HepG2 (cell line): ENCODE data around the gene GRAMD1B. TPM values are rescaled to one million over a fixed set of nuclear protein-coding genes. Genes with fewer than 3 reads are reported as not detected.

Experiments
- ATAC-seq: fragments of 200-7000 bp; cut with Tn5 transposase; 3 replicates; pipeline ENCODE4 v1.9.1; 2020; ENCODE audit warnings: mild to moderate bottlenecking, moderate library complexity
- BruUV-seq: library from RNA; stranded (reverse); fragments of 400-500 nt; replicated peaks from 2 replicates; lab custom pipeline; 2021; lab: Mats Ljungman, UMichigan
- CTCF ChIA-PET: fragments of 300-600 bp; formaldehyde crosslinking; extraction: SDS; loops from one replicate; lab custom pipeline; 2021; ENCODE audit warnings: low total read pairs, inconsistent platforms, low intra/inter-chr PET ratio; lab: Yijun Ruan, JAX
- POLR2A ChIA-PET: fragments of 350-600 bp; sonication (Branson Sonifier 250); formaldehyde crosslinking; loops from one replicate; lab custom pipeline; 2020; ENCODE audit warnings: antibody characterized with exemption, inconsistent platforms; lab: Yijun Ruan, JAX
- DNase-seq: peaks from one replicate; pipeline ENCODE4 v3.0.0-alpha.2; 2015; ENCODE audit warnings: low spot score
- FAIRE-seq: peaks from 3 replicates; lab custom pipeline; 2011; peaks lifted over from hg19 to GRCh38; lab: Jason Lieb, UNC
- H2AFZ ChIP-seq: one replicate; pipeline ENCODE4 v1.6.1; 2011; ENCODE audit warnings: low read length, inconsistent platforms
- H3K27ac ChIP-seq: fragments of 300-600 bp; 3 replicates; pipeline ENCODE4 v1.8.0; 2011; ENCODE audit warnings: mixed run types, mild to moderate bottlenecking, mixed read lengths, low read length, inconsistent platforms; ENCODE audit not compliant: insufficient read depth; ENCODE audit errors: extremely low read length
- H3K27me3 ChIP-seq, 2 experiments: fragments of 200-600 bp in 1 of 2; 2 replicates in 1 of 2; 3 replicates in 1 of 2; pipeline versions ENCODE4 v1.6.0 to v1.8.0; 2011; ENCODE audit warnings: low read length in 2 of 2, mild to moderate bottlenecking in 2 of 2, moderate library complexity in 2 of 2, inconsistent platforms in 1 of 2; ENCODE audit not compliant: insufficient read depth in 2 of 2, control insufficient read depth in 1 of 2
- H3K36me3 ChIP-seq, 2 experiments: fragments of 200-600 bp in 1 of 2; replicated peaks in 1 of 2; 2 replicates in 1 of 2; 3 replicates in 1 of 2; pipeline versions ENCODE4 v1.5.1 to v1.8.0; 2011; ENCODE audit warnings: low read length in 2 of 2, inconsistent platforms in 1 of 2; ENCODE audit not compliant: insufficient read depth in 2 of 2, control insufficient read depth in 1 of 2
- H3K4me1 ChIP-seq: 2 replicates; pipeline ENCODE4 v1.5.1; 2012; ENCODE audit warnings: low read length, inconsistent platforms; ENCODE audit not compliant: insufficient read depth
- H3K4me2 ChIP-seq: 2 replicates; pipeline ENCODE4 v1.6.0; 2011; ENCODE audit warnings: low read depth, low read length, inconsistent platforms
- H3K4me3 ChIP-seq, 3 experiments: fragments of 200-600 bp in 1 of 3; sonication (generic), shearing (Covaris generic) in 1 of 3; replicated peaks in 1 of 3; 2 replicates each; pipeline ENCODE4 v1.5.1; 2011 to 2016; ENCODE audit warnings: low read length in 3 of 3, inconsistent platforms in 2 of 3, low read depth in 2 of 3, mild to moderate bottlenecking in 2 of 3, control low read depth in 1 of 3, mixed read lengths in 1 of 3; ENCODE audit not compliant: insufficient read depth in 1 of 3
- H3K79me2 ChIP-seq: one replicate; pipeline ENCODE4 v1.6.1; 2011; ENCODE audit warnings: low read length, inconsistent platforms; ENCODE audit not compliant: insufficient read depth
- H3K9ac ChIP-seq: 2 replicates; pipeline ENCODE4 v1.6.0; 2011; ENCODE audit warnings: mild to moderate bottlenecking, low read depth, low read length, inconsistent platforms; ENCODE audit not compliant: insufficient read depth
- H3K9me3 ChIP-seq: 2 replicates; pipeline ENCODE4 v1.5.1; 2012; ENCODE audit warnings: mild to moderate bottlenecking, low read length
- H4K20me1 ChIP-seq: 2 replicates; pipeline ENCODE4 v1.6.0; 2011; ENCODE audit warnings: inconsistent platforms, mild to moderate bottlenecking, low read length, moderate library complexity; ENCODE audit not compliant: insufficient read depth
- E2F5 ChIP-seq: sonication (generic); formaldehyde crosslinking; conservative IDR thresholded peaks from 2 replicates; pipeline ENCODE4 v1.4.0; 2020; ENCODE audit warnings: missing genetic modification reagents
- FOSL1 ChIP-seq: sonication (generic); formaldehyde crosslinking; IDR thresholded peaks from 2 replicates; pipeline ENCODE4 v1.9.0; 2021; ENCODE audit warnings: missing genetic modification reagents, borderline replicate concordance
- FOXK2 ChIP-seq: fragments of 450-650 bp; IDR thresholded peaks from 2 replicates; pipeline ENCODE4 v1.6.1; 2016
- KAT8 ChIP-seq: IDR thresholded peaks from 2 replicates; pipeline ENCODE4 v1.6.1; 2016; ENCODE audit warnings: missing genetic modification reagents, missing compliant biosample characterization
- KMT2A ChIP-seq: sonication (generic); formaldehyde crosslinking; IDR thresholded peaks from 2 replicates; pipeline ENCODE4 v1.4.0; 2020; ENCODE audit warnings: missing genetic modification reagents
- PHB2 ChIP-seq: fragments of 450-650 bp; IDR thresholded peaks from 2 replicates; pipeline ENCODE4 v1.6.1; 2018; ENCODE audit not compliant: partially characterized antibody
- POLR2AphosphoS2 ChIP-seq: IDR thresholded peaks from 2 replicates; pipeline ENCODE4 v1.6.1; 2011; ENCODE audit warnings: low read depth, low read length, improper control_type of control experiment
- RNF2 ChIP-seq: fragments of 450-650 bp; conservative IDR thresholded peaks from 2 replicates; pipeline ENCODE4 v1.6.1; 2016; ENCODE audit warnings: low read depth
- RORA ChIP-seq: sonication (generic); formaldehyde crosslinking; IDR thresholded peaks from 2 replicates; pipeline ENCODE4 v1.5.0; 2020; ENCODE audit warnings: mild to moderate bottlenecking, missing genetic modification reagents, moderate library complexity
- SMC3 ChIP-seq: IDR thresholded peaks from 2 replicates; pipeline ENCODE4 v1.6.1; 2011; ENCODE audit warnings: low read length, improper control_type of control experiment
- SRF ChIP-seq: IDR thresholded peaks from 2 replicates; pipeline ENCODE4 v1.6.1; 2011; ENCODE audit warnings: mild to moderate bottlenecking, low read depth, low read length, moderate library complexity
- XBP1 ChIP-seq: sonication (generic); formaldehyde crosslinking; IDR thresholded peaks from 2 replicates; pipeline ENCODE4 v1.5.0; 2020; ENCODE audit warnings: missing genetic modification reagents
- ZNF253 ChIP-seq: sonication (generic); formaldehyde crosslinking; IDR thresholded peaks from 2 replicates; pipeline ENCODE4 v1.8.0; 2022; ENCODE audit warnings: mild to moderate bottlenecking, missing genetic modification reagents, borderline replicate concordance
- ZNF615 ChIP-seq: sonication (generic); formaldehyde crosslinking; IDR thresholded peaks from 2 replicates; pipeline ENCODE4 v1.5.0; 2020; ENCODE audit warnings: mild to moderate bottlenecking, missing genetic modification reagents, borderline replicate concordance
- ZNF816 ChIP-seq: sonication (generic); formaldehyde crosslinking; IDR thresholded peaks from 2 replicates; pipeline ENCODE4 v1.8.0; 2022; ENCODE audit warnings: missing genetic modification reagents, mild to moderate bottlenecking, borderline replicate concordance
- WGBS: methylation state at CpG from one replicate; pipeline ENCODE4 v1.1.6; 2017; ENCODE audit warnings: low lambda C conversion rate; 5-methylcytosine and 5-hydroxymethylcytosine counted together
- in situ Hi-C: cut with HindIII; loops from 2 replicates; pipeline ENCODE4 v1.10.0; 2017; ENCODE audit warnings: low pct_unique_long_range_greater_than_20kb; ENCODE audit not compliant: extremely low pct_ligation_motif_present
- intact Hi-C: fragments of 100-400 bp; cut with micrococcal nuclease; formaldehyde crosslinking; loops from one replicate; pipeline ENCODE4 v1.10.0; 2022; ENCODE audit not compliant: unreplicated experiment
- polyA plus RNA-seq, 8 experiments: library from polyadenylated mRNA; depleted of rRNA in 3 of 8; stranded (reverse) in 7 of 8; unstranded in 1 of 8; fragments of >200 nt; fragmentation: Illumina TruSeq in 4 of 8; extraction: Trizol in 4 of 8; gene quantifications; 2 replicates each; pipeline versions ENCODE4 v1.2.1 to v1.2.3, GENCODE V29; 2011 to 2016; ENCODE audit warnings: low read depth in 4 of 8, missing spikeins in 1 of 8, mixed read lengths in 1 of 8; ENCODE audit not compliant: insufficient read depth in 1 of 8
- total RNA-seq, 5 experiments: library from RNA; depleted of rRNA; stranded (reverse); fragments of >200 nt; fragmentation: Illumina TruSeq; extraction: Trizol; gene quantifications; 2 replicates each; pipeline ENCODE4 v1.2.3, GENCODE V29; 2016; ENCODE audit warnings: low read depth in 1 of 5
- TF ChIP-seq, protein P1 (sequence below): sonication (generic); formaldehyde crosslinking; IDR thresholded peaks from 2 replicates; pipeline ENCODE4 v1.8.1; 2023; ENCODE audit warnings: mild to moderate bottlenecking, inconsistent platforms, moderate library complexity, missing genetic modification reagents, borderline replicate concordance
- TF ChIP-seq, protein P2 (sequence below): sonication (generic); formaldehyde crosslinking; IDR thresholded peaks from 2 replicates; pipeline ENCODE4 v1.8.1; 2022; ENCODE audit warnings: low read depth, mild to moderate bottlenecking, missing genetic modification reagents
- TF ChIP-seq, protein P3 (sequence below): sonication (generic); formaldehyde crosslinking; IDR thresholded peaks from 2 replicates; pipeline ENCODE4 v1.4.0; 2020; ENCODE audit warnings: missing genetic modification reagents, borderline replicate concordance
- TF ChIP-seq, protein P4 (sequence below): sonication (generic); formaldehyde crosslinking; IDR thresholded peaks from 2 replicates; pipeline ENCODE4 v1.4.0; 2020; ENCODE audit warnings: low read depth, mild to moderate bottlenecking, missing genetic modification reagents

Gene GRAMD1B
- total and polyA plus RNA-seq, 2 of the 13 experiments (the other 11 are each of a cell fraction or from before 2014, with no cell fraction given), result 0.12 TPM; not detected in 1

- DNase-seq, result no peak
- Histone ChIP-seq H3K27ac (no peak overlapping the region), H3K79me2 (no peaks in the 10 kb centered on the region), H3K9ac (no peak overlapping the region), H3K27me3 (peaks cover 2 to 14% of the 10 kb centered on the region in 2 experiments; a peak in 1 of 5 replicates), H3K36me3 (no peaks in the 10 kb centered on the region), H4K20me1 (no peaks in the 10 kb centered on the region), H2AFZ (no peak overlapping the region), H3K9me3 (no peaks in the 10 kb centered on the region), H3K4me1 (no peaks in the 10 kb centered on the region), H3K4me2 (no peak overlapping the region), H3K4me3 (no peak overlapping the region)
- BruUV-seq, result no TSS peak
- no peak for FAIRE-seq
- CTCF ChIA-PET, result no interaction called here
- whole genome bisulfite sequencing, result 0% methylated on average over 2 of the region's 2 CpGs
- ATAC-seq, result no peak
- intact Hi-C loops, result no loop called here
- POLR2A ChIA-PET, result no interaction called here
- in situ Hi-C loops, result loop anchor here (25.0 kb wide), 1 partner anchor 378 kb away; no protein-coding TSS in a partner anchor
- TF ChIP-seq RNF2 (no peak), KMT2A (CRISPR knock-in tag) (no peak), POLR2AphosphoS2 (no peak), SMC3 (no peak), XBP1 (no peak), ZNF615 (CRISPR knock-in tag) (no peak), FOSL1 (CRISPR knock-in tag) (no peak), RORA (no peak), PHB2 (no peak), SRF (no peak), ZNF253 (no peak), ZNF816 (no peak), E2F5 (CRISPR knock-in tag) (no peak), KAT8 (CRISPR knock-in tag) (no peak), FOXK2 (no peak)
- TF ChIP-seq, protein P1, sequence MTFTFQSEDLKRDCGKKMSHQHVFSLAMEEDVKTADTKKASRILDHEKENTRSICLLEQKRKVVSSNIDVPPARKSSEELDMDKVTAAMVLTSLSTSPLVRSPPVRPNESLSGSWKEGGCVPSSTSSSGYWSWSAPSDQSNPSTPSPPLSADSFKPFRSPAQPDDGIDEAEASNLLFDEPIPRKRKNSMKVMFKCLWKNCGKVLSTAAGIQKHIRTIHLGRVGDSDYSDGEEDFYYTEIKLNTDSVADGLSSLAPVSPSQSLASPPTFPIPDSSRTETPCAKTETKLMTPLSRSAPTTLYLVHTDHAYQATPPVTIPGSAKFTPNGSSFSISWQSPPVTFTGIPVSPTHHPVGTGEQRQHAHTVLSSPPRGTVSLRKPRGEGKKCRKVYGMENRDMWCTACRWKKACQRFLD (CRISPR knock-in tag), result no peak
- TF ChIP-seq, protein P2, sequence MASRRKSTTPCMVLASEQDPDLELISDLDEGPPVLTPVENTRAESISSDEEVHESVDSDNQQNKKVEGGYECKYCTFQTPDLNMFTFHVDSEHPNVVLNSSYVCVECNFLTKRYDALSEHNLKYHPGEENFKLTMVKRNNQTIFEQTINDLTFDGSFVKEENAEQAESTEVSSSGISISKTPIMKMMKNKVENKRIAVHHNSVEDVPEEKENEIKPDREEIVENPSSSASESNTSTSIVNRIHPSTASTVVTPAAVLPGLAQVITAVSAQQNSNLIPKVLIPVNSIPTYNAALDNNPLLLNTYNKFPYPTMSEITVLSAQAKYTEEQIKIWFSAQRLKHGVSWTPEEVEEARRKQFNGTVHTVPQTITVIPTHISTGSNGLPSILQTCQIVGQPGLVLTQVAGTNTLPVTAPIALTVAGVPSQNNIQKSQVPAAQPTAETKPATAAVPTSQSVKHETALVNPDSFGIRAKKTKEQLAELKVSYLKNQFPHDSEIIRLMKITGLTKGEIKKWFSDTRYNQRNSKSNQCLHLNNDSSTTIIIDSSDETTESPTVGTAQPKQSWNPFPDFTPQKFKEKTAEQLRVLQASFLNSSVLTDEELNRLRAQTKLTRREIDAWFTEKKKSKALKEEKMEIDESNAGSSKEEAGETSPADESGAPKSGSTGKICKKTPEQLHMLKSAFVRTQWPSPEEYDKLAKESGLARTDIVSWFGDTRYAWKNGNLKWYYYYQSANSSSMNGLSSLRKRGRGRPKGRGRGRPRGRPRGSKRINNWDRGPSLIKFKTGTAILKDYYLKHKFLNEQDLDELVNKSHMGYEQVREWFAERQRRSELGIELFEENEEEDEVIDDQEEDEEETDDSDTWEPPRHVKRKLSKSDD, result no peak
- TF ChIP-seq, protein P3, sequence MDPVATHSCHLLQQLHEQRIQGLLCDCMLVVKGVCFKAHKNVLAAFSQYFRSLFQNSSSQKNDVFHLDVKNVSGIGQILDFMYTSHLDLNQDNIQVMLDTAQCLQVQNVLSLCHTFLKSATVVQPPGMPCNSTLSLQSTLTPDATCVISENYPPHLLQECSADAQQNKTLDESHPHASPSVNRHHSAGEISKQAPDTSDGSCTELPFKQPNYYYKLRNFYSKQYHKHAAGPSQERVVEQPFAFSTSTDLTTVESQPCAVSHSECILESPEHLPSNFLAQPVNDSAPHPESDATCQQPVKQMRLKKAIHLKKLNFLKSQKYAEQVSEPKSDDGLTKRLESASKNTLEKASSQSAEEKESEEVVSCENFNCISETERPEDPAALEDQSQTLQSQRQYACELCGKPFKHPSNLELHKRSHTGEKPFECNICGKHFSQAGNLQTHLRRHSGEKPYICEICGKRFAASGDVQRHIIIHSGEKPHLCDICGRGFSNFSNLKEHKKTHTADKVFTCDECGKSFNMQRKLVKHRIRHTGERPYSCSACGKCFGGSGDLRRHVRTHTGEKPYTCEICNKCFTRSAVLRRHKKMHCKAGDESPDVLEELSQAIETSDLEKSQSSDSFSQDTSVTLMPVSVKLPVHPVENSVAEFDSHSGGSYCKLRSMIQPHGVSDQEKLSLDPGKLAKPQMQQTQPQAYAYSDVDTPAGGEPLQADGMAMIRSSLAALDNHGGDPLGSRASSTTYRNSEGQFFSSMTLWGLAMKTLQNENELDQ, result no peak
- TF ChIP-seq, protein P4, sequence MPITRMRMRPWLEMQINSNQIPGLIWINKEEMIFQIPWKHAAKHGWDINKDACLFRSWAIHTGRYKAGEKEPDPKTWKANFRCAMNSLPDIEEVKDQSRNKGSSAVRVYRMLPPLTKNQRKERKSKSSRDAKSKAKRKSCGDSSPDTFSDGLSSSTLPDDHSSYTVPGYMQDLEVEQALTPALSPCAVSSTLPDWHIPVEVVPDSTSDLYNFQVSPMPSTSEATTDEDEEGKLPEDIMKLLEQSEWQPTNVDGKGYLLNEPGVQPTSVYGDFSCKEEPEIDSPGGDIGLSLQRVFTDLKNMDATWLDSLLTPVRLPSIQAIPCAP (CRISPR knock-in tag), result no peak
These were observed 60.5 kb downstream of the GRAMD1B start for GRCh38 chr11:123490527-123490926.
